ENCODE measurements around the gene CENPF.

CENPF gene

DNA sequence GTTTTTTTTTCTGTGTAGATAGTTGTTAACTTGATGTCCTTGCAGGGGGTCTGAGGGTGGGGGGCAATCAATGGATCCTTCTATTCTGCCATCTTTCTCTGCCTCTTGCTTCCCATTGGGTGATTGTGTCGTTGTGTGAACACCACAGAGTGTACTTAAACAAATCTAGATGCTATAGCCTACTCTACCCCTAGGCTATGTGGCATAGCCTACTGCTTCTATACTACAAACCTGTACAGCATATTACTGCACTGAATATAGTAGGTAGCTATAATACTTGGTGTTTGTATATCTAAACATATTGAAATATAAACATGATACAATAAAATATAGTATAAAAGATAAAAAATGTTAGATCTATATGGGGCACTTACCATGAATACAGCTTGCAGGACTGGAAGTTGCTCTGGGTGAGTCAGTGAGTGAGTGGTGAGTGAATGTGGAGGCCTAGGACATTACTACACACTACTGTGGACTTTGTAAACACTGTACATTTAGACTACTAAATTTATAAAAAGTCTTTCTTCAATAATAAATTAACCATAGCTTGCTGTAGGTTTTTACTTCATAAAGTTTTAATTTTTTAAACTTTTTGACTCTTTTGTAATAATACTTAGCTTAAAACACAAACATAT is 105.4 kb downstream of the CENPF start:
- Mint-ChIP-seq H3K36me3 (ENCODE audit: low read depth) (no peaks in the 10 kb centered on the region), H3K9me3 (peaks cover 22% of the 10 kb centered on the region), H3K4me3 (no peak overlapping the region), H3K4me1 (no peaks in the 10 kb centered on the region), H3K27ac (no peak overlapping the region), H3K27me3 (ENCODE audit: low read depth, poor library complexity) (peaks cover 14% of the 10 kb centered on the region)
- TF ChIP-seq CTCF (IDR thresholded peaks at IDR 0.05), result no peak
- DNase-seq, result no peak

- peaks cover 13% of the 10 kb centered on the region for H3K27me3 Mint-ChIP-seq (ENCODE audit: low read depth, poor library complexity)
- peaks cover 16% of the 10 kb centered on the region for H3K9me3 Mint-ChIP-seq
- no peak overlapping the region for H3K4me3 Mint-ChIP-seq
- H3K4me1 Mint-ChIP-seq, result no peaks in the 10 kb centered on the region
- TF ChIP-seq CTCF (IDR thresholded peaks at IDR 0.05), result no peak
- no peak for DNase-seq
- H3K27ac Mint-ChIP-seq, result no peak overlapping the region
- H3K36me3 Mint-ChIP-seq (ENCODE audit: low read depth), result no peaks in the 10 kb centered on the region
Measured at GRCh38 chr1:214709241-214709640, 106.2 kb downstream of the CENPF start.

DNA sequence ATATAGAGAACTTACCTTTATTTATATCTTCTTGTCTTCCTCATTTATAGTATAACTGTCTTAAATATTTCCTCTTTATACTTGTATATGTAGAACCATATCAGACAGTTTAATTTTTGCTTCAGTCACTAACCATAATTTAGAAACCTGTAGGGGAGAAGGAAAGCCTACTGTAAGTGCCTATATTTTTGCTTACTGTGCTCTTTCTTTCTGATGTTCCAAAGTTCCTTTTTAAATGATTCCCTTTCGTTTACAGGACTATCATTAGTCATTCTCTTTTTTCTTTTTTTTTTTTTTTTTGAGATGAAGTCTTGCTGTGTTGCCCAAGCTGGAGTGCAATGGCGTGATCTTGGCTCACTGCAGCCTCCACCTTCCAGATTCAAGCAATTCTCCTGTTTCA is 109.7 kb downstream of the CENPF start:
- no peaks in the 10 kb centered on the region for H3K9me3 Mint-ChIP-seq
- no peak overlapping the region for H3K4me3 Mint-ChIP-seq
- H3K27ac Mint-ChIP-seq, result no peak overlapping the region
- H3K36me3 Mint-ChIP-seq (ENCODE audit: low read depth), result no peaks in the 10 kb centered on the region
- H3K4me1 Mint-ChIP-seq, result peaks cover 9% of the 10 kb centered on the region
- H3K27me3 Mint-ChIP-seq (ENCODE audit: low read depth, poor library complexity), result no peaks in the 10 kb centered on the region
- TF ChIP-seq CTCF (IDR thresholded peaks at IDR 0.05), result no peak
- no peak for DNase-seq
